Vagina (tissue), 2 donors: ENCODE results near the gene KCNJ4.

ENCODE experiments used
- POLR2AphosphoS5 ChIP-seq, 2 donors: sonication (generic); formaldehyde crosslinking; IDR thresholded peaks; one replicate each; pipeline ENCODE4 v1.9.0; 2017; ENCODE audit warnings: antibody characterized with exemption in 2 of 2, mild to moderate bottlenecking in 2 of 2, low read depth in 1 of 2; ENCODE audit not compliant: insufficient read depth in 1 of 2
- TF ChIP-seq, protein P1 (sequence below), 3 experiments: fragments of 450-650 bp in 2 of 3; fragments of 200-600 bp in 1 of 3; sonication (generic) in 1 of 3; IDR thresholded peaks; one replicate each; pipeline ENCODE4 v1.5.1; 2017 to 2019; ENCODE audit warnings: antibody characterized with exemption in 3 of 3, mild to moderate bottlenecking in 2 of 3, moderate library complexity in 2 of 3

DNA sequence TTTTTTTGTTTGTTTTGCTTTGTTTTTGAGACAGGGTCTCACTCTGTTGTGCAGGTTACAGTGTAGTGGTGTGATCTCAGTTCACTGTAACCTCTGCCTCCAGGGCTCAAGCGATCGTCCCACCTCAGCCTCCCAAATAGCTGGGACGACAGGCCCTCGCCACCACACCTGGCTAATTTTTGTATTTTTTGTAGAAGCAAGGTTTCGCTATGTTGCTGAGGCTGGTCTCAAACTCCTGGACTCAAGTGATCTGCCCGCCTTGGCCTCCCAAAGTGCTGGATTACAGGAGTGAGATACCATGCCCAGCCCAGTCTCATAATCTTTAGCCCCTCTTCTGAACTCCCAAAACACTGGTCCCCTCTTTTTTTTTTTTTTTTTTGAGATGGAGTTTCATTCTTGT lies 50.6 kb downstream of the KCNJ4 start:
- TF ChIP-seq, protein P1, sequence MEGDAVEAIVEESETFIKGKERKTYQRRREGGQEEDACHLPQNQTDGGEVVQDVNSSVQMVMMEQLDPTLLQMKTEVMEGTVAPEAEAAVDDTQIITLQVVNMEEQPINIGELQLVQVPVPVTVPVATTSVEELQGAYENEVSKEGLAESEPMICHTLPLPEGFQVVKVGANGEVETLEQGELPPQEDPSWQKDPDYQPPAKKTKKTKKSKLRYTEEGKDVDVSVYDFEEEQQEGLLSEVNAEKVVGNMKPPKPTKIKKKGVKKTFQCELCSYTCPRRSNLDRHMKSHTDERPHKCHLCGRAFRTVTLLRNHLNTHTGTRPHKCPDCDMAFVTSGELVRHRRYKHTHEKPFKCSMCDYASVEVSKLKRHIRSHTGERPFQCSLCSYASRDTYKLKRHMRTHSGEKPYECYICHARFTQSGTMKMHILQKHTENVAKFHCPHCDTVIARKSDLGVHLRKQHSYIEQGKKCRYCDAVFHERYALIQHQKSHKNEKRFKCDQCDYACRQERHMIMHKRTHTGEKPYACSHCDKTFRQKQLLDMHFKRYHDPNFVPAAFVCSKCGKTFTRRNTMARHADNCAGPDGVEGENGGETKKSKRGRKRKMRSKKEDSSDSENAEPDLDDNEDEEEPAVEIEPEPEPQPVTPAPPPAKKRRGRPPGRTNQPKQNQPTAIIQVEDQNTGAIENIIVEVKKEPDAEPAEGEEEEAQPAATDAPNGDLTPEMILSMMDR (IDR thresholded peaks at IDR 0.05) = no peak
- TF ChIP-seq POLR2AphosphoS5 (IDR thresholded peaks at IDR 0.05; ENCODE audit: insufficient read depth in 1 of 2, low read depth in 1 of 2) = no peak
